GM19328 (cell line): Measurements from ENCODE around the gene ARHGEF10L.
"Not testable (repeated sequence)": the region's sequence is repeated elsewhere in the genome, so short reads cannot be mapped to it uniquely, and the experiment has no call there.

ENCODE experiments used
- ATAC-seq: cut with Tn5 transposase; IDR thresholded peaks from one replicate; pipeline ENCODE4 v1.9.1; 2021; ENCODE audit warnings: mild to moderate bottlenecking, moderate library complexity; ENCODE audit not compliant: unreplicated experiment

ARHGEF10L gene

DNA sequence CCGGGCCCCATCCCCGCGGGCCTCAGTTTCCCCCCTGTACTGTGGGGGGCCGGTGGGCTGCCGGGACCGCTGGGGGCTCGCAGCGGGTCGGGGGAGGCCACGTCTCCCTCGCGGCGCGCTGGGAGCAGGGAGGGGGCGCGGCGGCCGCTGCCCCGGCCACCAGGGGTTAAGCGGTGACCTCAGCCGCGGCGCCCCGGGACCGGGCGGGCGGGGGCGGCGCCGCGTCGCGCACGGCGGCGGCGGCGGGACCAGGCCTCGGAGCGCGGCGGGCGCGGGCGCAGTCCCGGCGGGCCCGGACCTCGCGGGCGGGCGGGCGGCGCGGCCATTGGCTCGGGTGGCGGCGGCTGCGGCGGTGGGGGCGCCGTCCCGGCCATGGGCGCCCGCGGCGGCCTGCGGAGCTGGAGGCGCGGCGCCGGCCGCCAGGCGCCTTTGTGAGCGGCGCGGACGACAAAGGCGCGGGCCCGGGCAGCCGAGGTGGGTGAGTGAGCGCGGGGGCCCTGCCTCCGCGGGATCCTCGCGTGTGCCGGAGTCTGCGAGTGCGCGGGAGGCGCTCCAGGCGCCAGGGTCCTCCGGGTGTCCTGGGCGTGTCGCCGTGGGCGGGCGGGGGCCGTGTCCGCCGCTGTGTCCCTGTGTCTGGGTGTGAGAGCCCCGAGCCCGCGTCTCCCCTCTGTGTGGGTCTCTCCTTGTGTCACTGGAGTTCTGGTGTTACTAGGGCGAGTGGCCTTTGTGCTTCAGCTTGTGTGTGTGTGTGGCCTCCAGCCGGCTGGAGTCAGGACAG is at the start of gene ARHGEF10L:
TSS of gene ARHGEF10L (plus strand) at position 222 of the 778 bp plus-strand sequence. CDS start 40,898 bp downstream, outside the sequence.
- no peak for ATAC-seq

GRCh38 chr1:17489768-17490417 is 49.6 kb upstream of the ARHGEF10L start:
- not testable (repeated sequence) for ATAC-seq

DNA sequence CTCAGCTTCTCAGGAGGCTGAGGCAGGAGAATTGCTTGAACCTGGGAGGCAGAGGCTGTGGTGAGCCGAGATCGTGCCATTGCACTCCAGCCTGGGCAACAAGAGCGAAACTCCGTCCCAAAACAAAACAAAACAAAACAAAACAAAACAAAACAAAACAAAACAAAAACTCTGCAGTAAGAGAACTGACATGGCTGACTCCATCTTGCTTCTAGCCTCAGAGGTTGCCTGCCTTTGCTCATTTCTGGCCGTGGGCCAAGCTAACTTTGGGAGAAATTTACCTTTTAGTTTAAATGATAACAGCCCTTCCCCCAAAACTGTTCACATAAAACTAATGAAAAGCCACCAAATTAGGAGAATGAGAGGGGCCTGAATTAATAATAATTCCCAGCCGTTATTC is 48.8 kb upstream of the ARHGEF10L start:
- ATAC-seq: not testable (repeated sequence)

DNA sequence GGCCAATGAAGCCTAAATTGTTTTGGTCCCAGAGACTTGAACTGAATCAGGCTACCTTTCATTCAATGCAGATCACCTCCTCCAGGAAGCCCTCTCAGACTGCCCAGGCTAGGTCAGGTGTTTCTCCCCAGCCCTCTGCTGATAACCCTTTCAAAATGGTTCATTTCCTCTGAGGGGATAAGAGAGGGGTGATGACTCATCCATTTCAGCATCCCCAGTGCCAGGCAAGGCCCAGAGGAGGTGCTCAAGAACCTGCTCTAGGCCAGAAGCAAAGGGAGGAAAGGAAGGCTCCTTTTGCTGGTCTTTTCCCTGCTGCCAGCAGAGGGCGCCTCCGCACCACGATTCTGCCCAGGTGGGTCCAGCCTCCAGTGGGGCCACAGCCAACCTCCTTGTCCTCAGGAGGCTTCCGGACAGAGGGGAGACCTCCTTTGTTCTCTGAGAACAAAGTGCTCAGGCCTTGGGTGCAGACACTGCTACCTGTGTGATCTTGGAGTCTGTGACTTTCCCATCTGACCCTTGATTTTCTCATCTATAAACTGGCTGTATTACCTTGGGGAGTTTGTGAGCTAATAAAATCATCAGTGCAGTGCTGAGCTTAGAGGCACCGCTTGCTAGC is 45.3 kb upstream of the ARHGEF10L start:
- ATAC-seq: no peak

DNA sequence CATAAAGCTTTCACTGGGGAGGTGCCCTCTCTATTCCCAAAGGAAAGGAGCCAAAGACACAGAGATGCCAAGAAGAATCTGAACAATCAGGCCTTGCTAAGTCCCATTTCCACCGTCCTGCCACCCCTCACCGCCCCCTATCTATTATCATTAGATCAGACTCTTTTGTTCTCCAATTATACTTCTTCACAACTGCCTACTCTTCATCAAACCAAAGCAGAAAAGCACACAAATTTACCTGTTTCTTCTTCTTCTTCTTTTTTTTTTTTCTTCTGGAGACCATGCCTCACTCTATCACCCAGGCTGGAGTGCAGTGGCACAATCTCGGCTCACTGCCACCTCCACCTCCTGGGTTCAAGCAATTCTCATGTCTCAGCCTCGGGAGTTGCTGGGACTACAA is 43.1 kb upstream of the ARHGEF10L start:
- ATAC-seq: no peak

- no peak for ATAC-seq
Measured at GRCh38 chr1:17498214-17498613, 41.3 kb upstream of the ARHGEF10L start.

- ATAC-seq: no peak
Measured at GRCh38 chr1:17502326-17502778, 37.1 kb upstream of the ARHGEF10L start.

DNA sequence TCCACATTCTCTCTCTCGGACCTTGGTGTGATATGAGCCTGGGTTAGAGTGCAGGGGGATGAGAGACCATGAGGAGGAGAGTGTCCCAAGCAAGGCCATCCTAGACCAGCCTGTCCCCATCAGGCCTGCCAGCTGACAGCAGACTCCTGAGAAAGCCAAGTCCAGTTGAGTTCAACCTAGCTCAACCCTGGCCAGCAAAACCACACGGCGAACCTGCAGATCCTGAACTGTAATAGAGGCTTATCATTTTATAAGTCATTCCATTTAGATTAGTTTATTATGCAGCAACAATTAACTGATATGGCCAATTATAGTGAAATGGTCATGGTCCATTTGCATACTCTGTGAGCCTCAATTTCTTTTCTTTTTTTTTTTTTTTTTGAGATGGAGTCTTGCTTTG is 36.4 kb upstream of the ARHGEF10L start:
- ATAC-seq: no peak

DNA sequence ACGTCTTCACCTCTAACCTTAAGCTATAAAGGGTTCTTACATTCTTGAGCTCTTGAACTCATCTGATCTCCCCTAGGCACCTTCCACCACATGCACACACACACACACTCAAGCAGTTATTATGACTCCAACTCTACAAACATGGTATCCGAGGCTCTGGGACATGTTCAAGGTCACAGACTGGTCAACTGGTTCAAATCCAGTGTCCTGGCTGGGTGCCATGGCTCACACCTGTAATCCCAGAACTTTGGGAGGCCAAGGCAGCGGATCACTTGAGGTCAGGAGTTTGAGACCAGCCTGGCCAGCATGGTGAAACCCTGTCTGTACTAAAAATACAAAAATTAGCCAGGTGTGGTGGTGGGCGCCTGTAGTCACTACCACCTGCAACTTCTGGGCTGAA is 32.3 kb upstream of the ARHGEF10L start:
- not testable (repeated sequence) for ATAC-seq

DNA sequence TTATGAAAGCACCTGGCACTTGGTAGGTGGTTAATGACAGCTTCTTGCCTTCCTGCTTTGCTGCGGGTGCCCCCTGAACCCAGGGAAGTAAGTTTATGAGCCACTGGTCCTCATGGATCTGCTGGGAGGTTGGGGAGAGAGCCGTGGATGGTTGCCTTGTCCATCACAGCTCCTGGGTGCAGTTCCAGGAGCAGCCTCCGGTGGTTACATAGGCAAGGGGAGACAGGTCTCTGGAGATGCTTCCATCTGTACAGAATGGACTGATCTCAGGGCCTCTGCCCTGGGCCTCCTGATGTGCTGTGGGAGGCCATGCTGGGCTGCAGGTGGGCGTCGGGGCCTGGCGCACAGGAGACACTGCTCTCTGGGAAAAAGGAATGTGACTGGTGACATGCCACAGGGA is 31.6 kb upstream of the ARHGEF10L start:
- no peak for ATAC-seq

DNA sequence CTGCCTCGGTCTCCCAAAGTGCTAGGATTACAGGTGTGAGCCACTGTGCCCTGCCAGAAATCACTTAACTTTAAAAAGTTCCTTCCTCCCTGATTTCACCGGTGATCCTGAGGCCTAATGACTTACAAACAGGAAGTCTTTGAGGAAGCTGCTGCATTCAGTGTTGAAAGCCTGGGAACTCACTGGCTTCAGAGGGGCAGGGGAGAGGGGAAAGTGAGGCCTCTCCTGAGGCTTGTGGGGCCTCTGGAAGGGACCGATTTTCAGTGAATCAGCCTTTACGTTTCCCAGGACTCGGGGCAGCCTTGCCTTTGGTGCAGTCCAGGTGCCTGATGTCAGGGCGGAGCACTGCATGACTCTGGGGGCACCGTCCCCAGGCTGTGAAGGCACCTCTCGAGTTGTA is 30.1 kb upstream of the ARHGEF10L start:
- ATAC-seq: no peak

- ATAC-seq: no peak
Measured at GRCh38 chr1:17510138-17510537, 29.4 kb upstream of the ARHGEF10L start.

DNA sequence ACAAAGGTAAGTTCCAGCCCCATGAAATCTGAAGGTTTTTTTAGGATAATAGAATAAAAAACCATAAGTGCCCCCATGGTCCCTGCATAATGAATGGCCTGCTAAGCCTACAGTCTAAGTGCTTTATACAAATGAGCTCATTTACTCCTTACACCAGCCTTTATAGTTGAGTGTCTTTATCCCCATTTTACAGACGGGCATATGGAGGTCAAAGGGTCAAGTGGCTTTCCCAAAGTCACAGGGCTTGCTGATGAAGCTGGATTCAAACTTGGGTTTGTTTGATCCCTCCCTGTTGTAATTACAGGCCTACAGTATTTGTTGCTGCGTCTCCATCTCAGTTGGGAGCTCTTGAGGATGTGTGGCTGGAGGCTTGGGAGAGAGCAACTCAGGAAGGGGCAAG is 28.3 kb upstream of the ARHGEF10L start:
- no peak for ATAC-seq

DNA sequence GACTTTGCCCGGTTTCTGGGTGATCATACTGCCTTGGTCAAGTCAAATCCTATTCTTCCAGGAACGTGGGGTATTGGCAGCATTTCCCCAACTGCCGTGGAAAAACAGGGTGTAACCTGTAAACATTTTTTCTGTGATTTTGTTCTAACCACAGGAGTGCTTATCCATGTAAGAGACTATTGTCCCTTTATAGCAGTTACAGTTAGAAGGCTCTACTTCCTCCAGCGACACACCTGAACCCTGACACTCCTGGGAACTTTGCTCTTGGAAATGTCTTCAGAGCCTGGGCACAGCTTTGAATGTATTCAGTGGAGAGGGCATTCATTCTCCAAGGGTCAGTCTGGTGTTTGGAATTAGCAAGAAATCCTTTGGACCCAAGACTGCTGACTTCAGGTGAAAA is 26.4 kb upstream of the ARHGEF10L start:
- no peak for ATAC-seq

DNA sequence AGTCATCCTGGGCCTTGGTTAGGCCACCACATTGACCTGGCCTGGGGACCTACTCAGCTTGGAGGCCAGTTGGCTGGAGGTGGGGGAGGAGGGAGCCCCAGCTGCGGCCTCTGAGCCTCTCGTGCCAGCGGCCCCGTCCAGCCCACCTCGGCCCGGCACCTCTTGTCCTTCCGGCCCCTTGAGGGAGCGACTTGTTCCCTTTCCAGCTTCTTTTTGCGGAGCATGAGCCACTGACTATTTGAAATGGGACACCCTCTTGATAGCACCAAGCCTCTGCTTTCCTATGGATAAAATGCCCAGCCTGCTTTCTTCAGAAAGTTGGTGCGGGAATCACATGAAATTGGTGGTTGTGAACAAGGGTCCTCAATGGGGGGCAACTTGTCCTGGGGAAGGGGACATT is 24.7 kb upstream of the ARHGEF10L start:
- ATAC-seq: no peak

DNA sequence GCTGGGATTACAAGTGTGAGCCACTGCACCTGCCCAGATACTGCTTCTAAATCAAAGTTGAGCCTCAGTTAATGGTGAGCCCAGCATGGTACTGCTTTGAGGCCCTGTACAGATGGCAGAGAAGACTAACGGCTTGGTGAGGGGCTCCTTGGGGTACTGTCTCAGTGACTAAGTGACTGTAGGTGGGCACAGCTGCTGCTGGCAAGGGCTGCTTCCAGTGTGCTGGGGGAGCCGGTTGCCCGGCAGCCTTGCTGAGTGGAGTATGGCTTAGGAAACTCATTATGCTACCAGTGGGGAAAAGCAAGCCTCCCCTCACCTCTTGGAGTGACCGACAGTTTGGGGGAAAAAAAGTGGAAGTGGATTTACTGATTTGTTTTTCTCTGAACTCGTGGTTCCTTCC is 23.6 kb upstream of the ARHGEF10L start:
- ATAC-seq: no peak

- no peak for ATAC-seq
Measured at GRCh38 chr1:17516303-17517214, 22.9 kb upstream of the ARHGEF10L start.

GRCh38 chr1:17520041-17520440 is 19.5 kb upstream of the ARHGEF10L start:
- ATAC-seq: no peak

GRCh38 chr1:17520473-17521319 is 18.8 kb upstream of the ARHGEF10L start:
- no peak for ATAC-seq
